Common myeloid progenitor, CD34-positive (primary cell): ENCODE data around the gene ANKZF1.

Source experiments
- CTCF ChIA-PET: fragments of 350-600 bp; sonication (Branson Sonifier 250); formaldehyde crosslinking; loops from one replicate; lab custom pipeline; 2021; ENCODE audit warnings: antibody characterized with exemption; lab: Charles Lee
- POLR2A ChIA-PET: fragments of 350-600 bp; sonication (Branson Sonifier 250); formaldehyde crosslinking; loops from one replicate; lab custom pipeline; 2021; ENCODE audit warnings: antibody characterized with exemption; lab: Charles Lee
- DNase-seq, 3 donors: peaks; one replicate each; pipeline versions ENCODE4 v3.0.0 to v3.0.0-alpha.2; 2013
- H3K27ac ChIP-seq, 2 experiments: 1 replicate in 1 of 2; 2 replicates in 1 of 2; pipeline ENCODE4 v1.7.0; 2013; ENCODE audit warnings: inconsistent platforms in 2 of 2, low read length in 2 of 2, mild to moderate bottlenecking in 2 of 2, low read depth in 1 of 2, moderate library complexity in 1 of 2; ENCODE audit not compliant: severe bottlenecking in 2 of 2, insufficient read depth in 1 of 2, poor library complexity in 1 of 2
- H3K27me3 ChIP-seq, 5 experiments: replicated peaks in 2 of 5; 1 replicate in 3 of 5; 2 replicates in 2 of 5; pipeline versions ENCODE4 v1.6.1 to v1.7.0; 2013; ENCODE audit warnings: low read length in 4 of 5, mild to moderate bottlenecking in 2 of 5, moderate library complexity in 2 of 5, inconsistent platforms in 1 of 5; ENCODE audit not compliant: insufficient read depth in 5 of 5, control insufficient read depth in 4 of 5
- H3K36me3 ChIP-seq, 4 experiments: 1 replicate in 2 of 4; 2 replicates in 2 of 4; pipeline versions ENCODE4 v1.6.1 to v1.7.0; 2013; ENCODE audit warnings: low read length in 3 of 4, control low read depth in 1 of 4, mild to moderate bottlenecking in 1 of 4; ENCODE audit not compliant: control insufficient read depth in 4 of 4, insufficient read depth in 4 of 4
- H3K4me1 ChIP-seq, 4 experiments: 1 replicate in 3 of 4; 2 replicates in 1 of 4; pipeline versions ENCODE4 v1.6.1 to v1.7.1; 2013; ENCODE audit warnings: low read length in 3 of 4, mild to moderate bottlenecking in 3 of 4, control low read depth in 1 of 4, inconsistent platforms in 1 of 4, moderate library complexity in 1 of 4; ENCODE audit not compliant: control insufficient read depth in 4 of 4, insufficient read depth in 4 of 4; ENCODE audit errors: control extremely low read depth in 1 of 4
- H3K4me3 ChIP-seq, 7 experiments: 1 replicate in 4 of 7; 2 replicates in 3 of 7; pipeline versions ENCODE4 v1.5.1 to v1.7.0; 2013; ENCODE audit warnings: mild to moderate bottlenecking in 7 of 7, low read length in 6 of 7, moderate library complexity in 6 of 7, inconsistent platforms in 2 of 7, low read depth in 2 of 7, control low read depth in 1 of 7; ENCODE audit not compliant: insufficient read depth in 4 of 7, control insufficient read depth in 1 of 7; ENCODE audit errors: extremely low read depth in 1 of 7
- H3K9me3 ChIP-seq, 5 experiments: 1 replicate in 4 of 5; 2 replicates in 1 of 5; pipeline versions ENCODE4 v1.6.1 to v1.7.1; 2013; ENCODE audit warnings: low read length in 4 of 5, mild to moderate bottlenecking in 2 of 5, inconsistent platforms in 1 of 5, low read depth in 1 of 5, moderate library complexity in 1 of 5; ENCODE audit not compliant: control insufficient read depth in 4 of 5, insufficient read depth in 2 of 5; ENCODE audit errors: control extremely low read depth in 1 of 5
- WGBS: methylation state at CpG from one replicate; pipeline ENCODE4 v1.1.5; 2013; ENCODE audit not compliant: insufficient coverage; 5-methylcytosine and 5-hydroxymethylcytosine counted together

The ANKZF1 gene

DNA sequence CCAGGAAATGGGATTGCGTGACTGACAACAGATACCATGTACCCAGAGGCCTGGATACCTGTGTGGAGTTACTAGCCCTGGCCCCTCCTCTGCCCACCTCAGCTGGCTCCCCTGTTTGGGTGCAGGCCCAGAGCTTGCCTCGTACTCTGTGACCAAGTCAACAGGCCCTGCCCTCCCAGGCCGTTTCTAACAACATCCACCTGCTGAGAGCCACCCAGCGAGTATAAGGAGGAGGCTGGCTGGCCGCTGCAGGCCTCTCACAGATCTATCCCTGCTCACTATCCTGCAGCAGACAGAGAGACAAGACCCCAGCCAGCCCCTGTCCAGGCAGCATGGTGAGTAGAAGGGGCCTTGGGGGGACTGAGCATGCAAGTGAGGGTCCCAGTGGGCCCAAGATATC lies 36.6 kb downstream of the ANKZF1 start:
- Histone ChIP-seq H3K9me3 (no peaks in the 10 kb centered on the region), H3K27ac (no peak overlapping the region), H3K36me3 (no peaks in the 10 kb centered on the region), H3K4me3 (no peak overlapping the region), H3K27me3 (peaks cover 0 to 5% (median 0%) of the 10 kb centered on the region in 5 experiments), H3K4me1 (peaks cover 0 to 6% (median 2%) of the 10 kb centered on the region in 4 experiments)
- DNase-seq = no peak
- WGBS = 100% methylated on average over 5 of the region's 5 CpGs
- POLR2A ChIA-PET = no interaction called here
- CTCF ChIA-PET = interaction anchor here (1.0 to 4.7 kb wide), 6 partner anchors 8 to 34 kb away, joined by 3 to 15 read pairs (median 4); partner anchors contain the start of gene DNAJB2

DNA sequence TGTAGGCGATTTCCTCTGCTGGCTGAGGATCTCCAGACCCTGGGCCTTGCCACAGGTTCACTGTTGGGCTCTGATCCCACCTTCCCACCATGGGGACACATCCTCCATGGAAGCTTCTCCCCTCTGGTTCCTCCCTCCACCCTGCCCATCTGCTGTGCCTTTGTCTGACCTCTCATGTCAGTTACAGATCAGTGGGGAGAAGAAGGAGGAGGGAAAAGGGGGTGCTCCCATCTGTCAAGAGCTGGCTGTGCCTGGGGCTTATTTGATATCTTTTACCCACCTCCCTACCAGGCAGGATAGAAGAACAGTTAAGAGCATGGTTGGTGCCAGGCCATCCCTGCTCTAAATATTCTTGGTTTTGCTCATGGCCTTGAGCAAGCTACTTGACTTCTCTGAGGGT lies 37.3 kb downstream of the ANKZF1 start:
- WGBS = no CpG with 5 or more reads among the region's 1 CpG
- POLR2A ChIA-PET = no interaction called here
- CTCF ChIA-PET = interaction anchor here (0.8 to 4.7 kb wide), 6 partner anchors 9 to 28 kb away, joined by 3 to 15 read pairs (median 4); partner anchors contain the start of gene TUBA4A
- Histone ChIP-seq H3K36me3 (no peaks in the 10 kb centered on the region), H3K27ac (no peak overlapping the region), H3K4me3 (no peak overlapping the region), H3K4me1 (no peaks in the 10 kb centered on the region), H3K9me3 (no peaks in the 10 kb centered on the region), H3K27me3 (peaks cover 0 to 7% (median 0%) of the 10 kb centered on the region in 5 experiments)
- DNase-seq = no peak

DNA sequence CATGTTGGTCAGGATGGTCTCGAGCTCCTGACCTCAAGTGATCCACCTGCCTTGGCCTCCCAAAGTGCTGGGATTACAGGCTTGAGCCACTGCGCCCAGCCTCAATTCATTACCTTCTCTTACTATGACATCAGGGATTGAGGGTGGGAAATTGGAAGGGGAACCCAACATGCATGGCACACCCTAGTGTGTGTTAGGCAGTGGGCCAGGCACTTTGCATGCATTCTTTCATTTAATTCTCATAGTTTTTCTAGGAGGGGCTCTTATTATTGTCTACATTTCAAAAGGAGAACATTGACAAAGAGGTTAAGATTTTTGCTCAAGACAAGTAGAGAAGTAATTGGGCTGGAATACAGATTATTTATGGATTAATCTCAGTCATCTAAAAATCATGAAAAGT lies 38.7 kb downstream of the ANKZF1 start:
- Histone ChIP-seq H3K36me3 (no peaks in the 10 kb centered on the region), H3K27me3 (peaks cover 0 to 7% (median 0%) of the 10 kb centered on the region in 5 experiments), H3K27ac (no peak overlapping the region), H3K4me3 (no peak overlapping the region), H3K4me1 (no peaks in the 10 kb centered on the region), H3K9me3 (no peaks in the 10 kb centered on the region)
- ChIA-PET CTCF (interaction anchor here (0.6 to 3.0 kb wide), 2 partner anchors 13 to 31 kb away, joined by 3 to 11 read pairs; partner anchors contain the start of gene TUBA4A), POLR2A (no interaction called here)
- WGBS = no CpG with 5 or more reads among the region's 2 CpGs
- no peak for DNase-seq

DNA sequence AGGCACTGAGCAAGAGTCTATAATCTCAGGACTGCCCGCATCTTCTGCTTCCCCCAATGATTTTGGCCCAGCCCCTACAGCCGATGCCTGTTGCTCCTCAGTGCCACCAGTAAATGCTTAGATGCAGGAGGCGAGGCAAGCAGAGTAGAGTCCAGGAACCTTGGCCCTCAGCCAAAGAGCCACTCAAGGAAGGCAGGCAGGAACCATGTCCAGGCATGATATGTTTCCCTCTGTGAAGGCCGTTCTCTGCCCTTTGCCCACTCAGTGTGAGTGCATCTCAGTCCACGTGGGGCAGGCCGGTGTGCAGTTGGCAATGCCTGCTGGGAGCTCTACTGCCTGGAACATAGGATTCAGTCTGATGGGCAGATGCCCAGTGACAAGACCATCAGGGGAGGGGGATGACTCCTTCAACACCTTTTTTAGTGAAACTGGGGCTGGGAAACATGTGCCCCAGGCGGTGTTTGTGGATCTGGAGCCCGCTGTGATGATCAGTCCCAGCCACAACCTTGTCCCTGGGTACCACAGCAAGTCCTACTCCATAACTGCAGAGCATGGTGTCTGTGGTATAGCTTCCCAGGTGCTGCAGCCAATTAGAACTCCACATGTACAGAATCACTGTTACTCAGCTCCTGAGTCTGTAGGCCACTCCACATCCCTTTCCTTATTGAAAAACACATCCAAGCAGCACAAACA lies 39.9 kb downstream of the ANKZF1 start:
- no peaks in the 10 kb centered on the region for H3K36me3 ChIP-seq
- CTCF ChIA-PET = interaction anchor here (1.9 to 18.3 kb wide), 3 partner anchors 9 to 26 kb away, joined by 7 to 381 read pairs (median 11); partner anchors contain the start of genes DNAJB2 and TUBA4A
- H3K27me3 ChIP-seq = peaks cover 0 to 11% (median 0%) of the 10 kb centered on the region in 5 experiments
- no peaks in the 10 kb centered on the region for H3K4me1 ChIP-seq
- no peaks in the 10 kb centered on the region for H3K9me3 ChIP-seq
- 94% methylated on average over 7 of the region's 8 CpGs for WGBS
- H3K4me3 ChIP-seq = no peak overlapping the region
- POLR2A ChIA-PET = no interaction called here
- no peak overlapping the region for H3K27ac ChIP-seq
- DNase-seq = no peak

DNA sequence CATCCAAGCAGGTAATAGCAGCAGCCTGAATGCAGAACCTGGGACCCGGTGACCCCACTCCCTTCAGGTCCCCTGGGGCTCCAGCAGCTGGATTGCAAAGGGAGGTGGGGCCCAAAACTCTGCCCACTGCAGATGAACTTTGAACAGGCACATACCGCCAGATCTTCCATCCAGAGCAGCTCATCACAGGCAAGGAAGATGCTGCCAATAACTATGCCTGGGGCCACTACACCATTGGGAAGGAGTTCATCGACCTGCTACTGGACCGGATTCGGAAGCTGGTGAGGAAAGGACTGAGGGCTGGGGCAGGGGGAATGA lies 40.4 kb downstream of the ANKZF1 start:
- 93% methylated on average over 4 of the region's 5 CpGs for WGBS
- H3K27ac ChIP-seq = no peak overlapping the region
- ChIA-PET CTCF (interaction anchor here (1.9 to 18.3 kb wide), 2 partner anchors 8 to 25 kb away, joined by 7 to 381 read pairs; partner anchors contain the start of gene DNAJB2), POLR2A (no interaction called here)
- no peaks in the 10 kb centered on the region for H3K36me3 ChIP-seq
- H3K4me3 ChIP-seq = no peak overlapping the region
- no peaks in the 10 kb centered on the region for H3K4me1 ChIP-seq
- DNase-seq = no peak
- H3K27me3 ChIP-seq = peaks cover 0 to 11% (median 0%) of the 10 kb centered on the region in 5 experiments
- H3K9me3 ChIP-seq = no peaks in the 10 kb centered on the region

DNA sequence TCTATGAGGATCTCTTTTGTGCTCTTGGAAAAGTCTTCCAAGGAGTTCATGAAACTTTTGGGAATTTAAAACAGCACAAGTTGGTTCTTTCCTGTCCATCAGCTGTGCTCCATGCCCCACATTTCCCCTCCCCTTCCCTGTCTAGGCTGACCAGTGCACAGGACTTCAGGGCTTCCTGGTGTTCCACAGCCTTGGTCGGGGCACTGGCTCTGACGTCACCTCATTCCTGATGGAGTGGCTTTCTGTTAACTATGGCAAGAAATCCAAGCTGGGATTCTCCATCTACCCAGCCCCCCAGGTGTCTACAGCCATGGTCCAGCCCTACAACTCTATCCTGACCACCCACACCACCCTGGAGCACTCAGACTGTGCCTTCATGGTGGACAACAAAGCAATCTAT lies 41.4 kb downstream of the ANKZF1 start:
- 100% methylated on average over 2 of the region's 2 CpGs for WGBS
- Histone ChIP-seq H3K27me3 (peaks cover 0 to 11% (median 0%) of the 10 kb centered on the region in 5 experiments), H3K4me1 (no peaks in the 10 kb centered on the region), H3K36me3 (no peaks in the 10 kb centered on the region), H3K4me3 (no peak overlapping the region), H3K27ac (no peak overlapping the region), H3K9me3 (no peaks in the 10 kb centered on the region)
- CTCF ChIA-PET = interaction anchor here (1.0 to 18.3 kb wide), 3 partner anchors 9 to 24 kb away, joined by 3 to 381 read pairs (median 4); no protein-coding TSS in a partner anchor
- DNase-seq = no peak
- POLR2A ChIA-PET = no interaction called here

DNA sequence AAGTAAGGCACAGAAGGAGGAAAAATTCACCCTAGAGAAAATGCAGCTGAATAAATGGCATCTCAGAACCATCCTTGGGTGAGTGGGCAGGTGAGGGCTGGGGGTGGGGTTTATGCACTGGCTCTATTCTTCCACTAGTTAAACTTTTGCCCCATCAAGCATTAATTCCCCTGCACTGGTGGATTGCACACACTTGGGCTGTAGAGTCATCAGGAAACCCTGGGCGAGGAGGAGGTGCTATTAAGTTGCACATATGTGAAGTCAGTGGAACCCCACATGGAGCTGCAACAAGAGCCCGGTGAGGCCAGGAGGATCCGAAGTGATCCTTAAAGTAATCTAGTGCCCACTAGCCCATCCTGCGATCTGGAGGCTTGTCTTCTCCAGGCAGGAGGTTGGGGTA lies 42.8 kb downstream of the ANKZF1 start:
- DNase-seq = no peak
- Histone ChIP-seq H3K27ac (no peak overlapping the region), H3K27me3 (peaks cover 0 to 11% (median 0%) of the 10 kb centered on the region in 5 experiments), H3K4me3 (no peak overlapping the region), H3K36me3 (no peaks in the 10 kb centered on the region), H3K9me3 (no peaks in the 10 kb centered on the region), H3K4me1 (peaks cover 0 to 1% (median under 1%) of the 10 kb centered on the region in 4 experiments)
- CTCF ChIA-PET = interaction anchor here (0.9 to 18.3 kb wide), 3 partner anchors 12 to 23 kb away, joined by 3 to 381 read pairs (median 6); no protein-coding TSS in a partner anchor
- WGBS = 100% methylated on average over 3 of the region's 4 CpGs
- POLR2A ChIA-PET = no interaction called here
